ENCODE results near the gene ACTR3C. TPM values are rescaled to one million over a fixed set of nuclear protein-coding genes. Genes with fewer than 3 reads are reported as not detected.

Gene ACTR3C
- total and polyA plus RNA-seq, 2 of the 13 experiments (the other 11 are each of a cell fraction or from before 2014, with no cell fraction given), result 3.8 to 7.5 TPM

- 0 out of 2 replicates have a peak, but pooled peaks have one; percentile 21 for TF ChIP-seq SMYD3 (CRISPR knock-in tag; IDR thresholded peaks at IDR 0.05)
- no peak; the same call in none of the 2 replicates for TF ChIP-seq KDM5A (IDR thresholded peaks at IDR 0.05; ENCODE audit: borderline replicate concordance, low read length)
- 0 out of 2 replicates have a peak, but pooled peaks have one; percentile 85 for TF ChIP-seq FLYWCH1 (CRISPR knock-in tag; IDR thresholded peaks at IDR 0.05)
- 0 out of 2 replicates have a peak, but pooled peaks have one; percentile 34 for TF ChIP-seq BORCS8-MEF2B (CRISPR knock-in tag; IDR thresholded peaks at IDR 0.05)
- peak; percentile 7; the same call in 1 of the 2 replicates for TF ChIP-seq MTERF4 (CRISPR knock-in tag; IDR thresholded peaks at IDR 0.05)
- 0 out of 2 replicates have a peak, but pooled peaks have one; percentile 10 for TF ChIP-seq ZBTB42 (CRISPR knock-in tag; IDR thresholded peaks at IDR 0.05)
- TF ChIP-seq ATF3 (CRISPR knock-in tag; IDR thresholded peaks at IDR 0.05), result no peak
- 0 out of 2 replicates have a peak, but pooled peaks have one; percentile 55 for TF ChIP-seq ZC3H4 (CRISPR knock-in tag; IDR thresholded peaks at IDR 0.05; ENCODE audit: borderline replicate concordance)
These were observed 482 bp upstream of the ACTR3C start (continued) for GRCh38 chr7:150323682-150324372.

GRCh38 chr7:150322114-150322832, 1.1 kb downstream of the ACTR3C start:
- Histone ChIP-seq H3K27ac (ENCODE audit: extremely low read length, insufficient read depth, low read length) (peak overlapping the region; percentile 84), H3K36me3 (replicated peaks in 1 of 2; ENCODE audit: control insufficient read depth in 1 of 2, insufficient read depth in 2 of 2, low read length in 2 of 2) (peaks cover 8 to 22% of the 10 kb centered on the region in 2 experiments), H3K9ac (ENCODE audit: insufficient read depth, low read depth, low read length) (peak overlapping the region; percentile 92), H3K79me2 (ENCODE audit: insufficient read depth, low read length) (peaks cover 54% of the 10 kb centered on the region), H3K27me3 (ENCODE audit: control insufficient read depth in 1 of 2, insufficient read depth in 2 of 2, low read length in 2 of 2) (no peaks in the 10 kb centered on the region; a peak in 1 of 5 replicates), H2AFZ (ENCODE audit: low read length) (no peak overlapping the region), H3K9me3 (ENCODE audit: low read length) (no peaks in the 10 kb centered on the region), H3K4me3 (replicated peaks in 1 of 3; ENCODE audit: insufficient read depth in 1 of 3, low read depth in 2 of 3, low read length in 3 of 3) (peak overlapping the region; percentile 74 to 81 (median 77)), H3K4me1 (ENCODE audit: insufficient read depth, low read length) (peaks cover 54% of the 10 kb centered on the region), H4K20me1 (ENCODE audit: insufficient read depth, low read length) (no peaks in the 10 kb centered on the region), H3K4me2 (ENCODE audit: low read depth, low read length) (peak overlapping the region; percentile 96)
- WGBS (ENCODE audit: low lambda C conversion rate), result 35% methylated on average over 4 of the region's 4 CpGs
- BruUV-seq (replicated peaks), result TSS peak; percentile 81
- ATAC-seq, result no peak
- peak; percentile 29 for DNase-seq (ENCODE audit: low spot score)
- no peak for FAIRE-seq
- intact Hi-C loops (cut with micrococcal nuclease; ENCODE audit: unreplicated experiment) (loop anchor here (5.0 kb wide), 1 partner anchor 35 kb away; no protein-coding TSS in a partner anchor), in situ Hi-C loops (cut with HindIII; ENCODE audit: extremely low pct_ligation_motif_present, low pct_unique_long_range_greater_than_20kb) (no loop called here)
- ChIA-PET POLR2A (interaction anchor here (1.1 to 5.4 kb wide), 5 partner anchors 9 to 82 kb away, joined by 3 to 41 read pairs (median 13); partner anchors contain the start of gene REPIN1), CTCF (ENCODE audit: low intra/inter-chr PET ratio, low total read pairs) (no interaction called here)
- TF ChIP-seq TMF1 (CRISPR knock-in tag; IDR thresholded peaks at IDR 0.05; ENCODE audit: low read depth) (0 out of 2 replicates have a peak, but pooled peaks have one; percentile 49), RFX5 (IDR thresholded peaks at IDR 0.05; ENCODE audit: low read depth, low read length) (no peak), CAMTA2 (CRISPR knock-in tag; IDR thresholded peaks at IDR 0.05; ENCODE audit: borderline replicate concordance) (no peak), ZNF432 (CRISPR knock-in tag; IDR thresholded peaks at IDR 0.05; ENCODE audit: borderline replicate concordance) (no peak), AGO2 (optimal IDR thresholded peaks at IDR 0.05; ENCODE audit: low read depth, low read length) (no peak), SNAPC5 (CRISPR knock-in tag; IDR thresholded peaks at IDR 0.05; ENCODE audit: borderline replicate concordance) (0 out of 2 replicates have a peak, but pooled peaks have one; percentile 41), CSRNP1 (CRISPR knock-in tag; IDR thresholded peaks at IDR 0.05) (0 out of 2 replicates have a peak, but pooled peaks have one; percentile 41), NCOA2 (CRISPR knock-in tag; IDR thresholded peaks at IDR 0.05) (no peak), SP1 (IDR thresholded peaks at IDR 0.05) (no peak), SP1 (CRISPR knock-in tag; IDR thresholded peaks at IDR 0.05) (0 out of 2 replicates have a peak, but pooled peaks have one; percentile 21), IKZF1 (IDR thresholded peaks at IDR 0.05) (no peak)

All from HepG2 (cell line).